A673 (cell line): ENCODE results near the gene AIFM3. TPM values are rescaled to one million over a fixed set of nuclear protein-coding genes. Genes with fewer than 3 reads are reported as not detected.
A peak's percentile ranks its signal among the peaks of the same experiment; 100 is the strongest.

Experiments used
- BruUV-seq: library from RNA; stranded (reverse); fragments of 400-500 nt; replicated peaks from 2 replicates; lab custom pipeline; 2021; lab: Mats Ljungman, UMichigan
- CTCF ChIA-PET: fragments of 300-600 bp; sonication (Branson Sonifier 250); formaldehyde crosslinking; loops from one replicate; lab custom pipeline; 2022; ENCODE audit warnings: antibody characterized with exemption; lab: Charles Lee
- POLR2A ChIA-PET: fragments of 300-600 bp; sonication (Branson Sonifier 250); formaldehyde crosslinking; loops from one replicate; lab custom pipeline; 2022; ENCODE audit warnings: antibody characterized with exemption; ENCODE audit not compliant: low non-redundant PET; lab: Charles Lee
- DNase-seq: peaks from one replicate; pipeline ENCODE4 v3.0.0-alpha.2; 2015; ENCODE audit warnings: low spot score
- H3K27ac ChIP-seq: fragments of 200-600 bp; sonication (generic); 2 replicates; pipeline ENCODE4 v1.5.1; 2016; ENCODE audit warnings: mixed run types, low read depth, mild to moderate bottlenecking, mixed read lengths, antibody characterized with exemption, low read length; ENCODE audit not compliant: poor library complexity, severe bottlenecking
- H3K27me3 ChIP-seq: fragments of 200-600 bp; sonication (generic); replicated peaks from 2 replicates; pipeline ENCODE4 v1.6.1; 2017; ENCODE audit warnings: mixed run types, low read depth, mild to moderate bottlenecking, mixed read lengths, antibody characterized with exemption, low read length; ENCODE audit not compliant: insufficient read depth, poor library complexity
- H3K36me3 ChIP-seq: fragments of 200-600 bp; sonication (generic); 2 replicates; pipeline ENCODE4 v1.6.1; 2016; ENCODE audit warnings: mixed run types, mild to moderate bottlenecking, mixed read lengths, antibody characterized with exemption, low read length; ENCODE audit not compliant: insufficient read depth, poor library complexity, severe bottlenecking
- H3K4me1 ChIP-seq: fragments of 200-600 bp; sonication (generic); 2 replicates; pipeline ENCODE4 v1.6.1; 2017; ENCODE audit warnings: mixed run types, mild to moderate bottlenecking, mixed read lengths, antibody characterized with exemption, low read length; ENCODE audit not compliant: insufficient read depth, poor library complexity, severe bottlenecking
- H3K4me3 ChIP-seq: fragments of 200-600 bp; sonication (generic); 2 replicates; pipeline ENCODE4 v1.5.1; 2016; ENCODE audit warnings: low read depth, mixed run types, mild to moderate bottlenecking, mixed read lengths, low read length; ENCODE audit not compliant: poor library complexity, severe bottlenecking
- H3K9me3 ChIP-seq: fragments of 200-600 bp; sonication (generic); 2 replicates; pipeline ENCODE4 v1.6.1; 2016; ENCODE audit warnings: mixed run types, low read depth, mild to moderate bottlenecking, mixed read lengths, antibody characterized with exemption, low read length; ENCODE audit not compliant: poor library complexity, severe bottlenecking
- EZH2 ChIP-seq: fragments of 200-600 bp; sonication (generic); IDR thresholded peaks from 2 replicates; pipeline ENCODE4 v1.6.1; 2017; ENCODE audit warnings: borderline replicate concordance, low read depth, mild to moderate bottlenecking, mixed read lengths, antibody characterized with exemption, low read length; ENCODE audit not compliant: poor library complexity, severe bottlenecking
- intact Hi-C: fragments of 100-400 bp; cut with micrococcal nuclease; formaldehyde crosslinking; loops from one replicate; pipeline ENCODE4 v1.10.0; 2022; ENCODE audit not compliant: unreplicated experiment
- total RNA-seq: library from RNA; stranded (reverse); gene quantifications from 2 replicates; pipeline ENCODE4 v1.2.3, GENCODE V29; 2021
- TF ChIP-seq, protein P1 (sequence below): fragments of 300-800, 200-600 bp; sonication (generic); conservative IDR thresholded peaks from 2 replicates; pipeline ENCODE4 v1.5.1; 2017; ENCODE audit warnings: low read depth, mild to moderate bottlenecking, antibody characterized with exemption, low read length, moderate library complexity, mixed read lengths

The AIFM3 gene
- total RNA-seq, 1 experiment from 2014 or later: not detected

DNA sequence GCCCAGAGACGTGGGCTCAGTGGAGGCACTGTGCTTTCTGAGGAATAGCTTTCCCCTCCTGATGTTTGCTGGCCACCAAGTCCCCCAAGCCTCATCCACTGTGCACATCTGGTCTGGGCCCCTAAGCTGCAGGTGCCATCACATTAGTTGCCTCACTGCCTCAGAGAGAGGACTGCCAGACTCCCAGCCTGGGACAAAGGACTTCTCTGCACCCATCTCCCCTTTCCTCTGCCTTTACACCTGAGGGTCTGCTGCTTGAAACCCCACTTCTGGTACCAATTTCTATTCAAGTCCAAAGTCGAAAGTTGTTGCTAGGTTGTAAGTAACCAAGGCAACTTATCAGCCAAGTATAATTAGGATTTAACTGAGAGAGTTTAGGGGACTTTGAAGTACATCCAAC, 11.4 kb downstream of the AIFM3 start:
- Histone ChIP-seq H3K36me3 (no peaks in the 10 kb centered on the region), H3K27ac (no peak overlapping the region), H3K27me3 (no peaks in the 10 kb centered on the region), H3K4me3 (no peak overlapping the region), H3K4me1 (peaks cover 5% of the 10 kb centered on the region), H3K9me3 (peaks cover 10% of the 10 kb centered on the region)
- TF ChIP-seq, protein P1, sequence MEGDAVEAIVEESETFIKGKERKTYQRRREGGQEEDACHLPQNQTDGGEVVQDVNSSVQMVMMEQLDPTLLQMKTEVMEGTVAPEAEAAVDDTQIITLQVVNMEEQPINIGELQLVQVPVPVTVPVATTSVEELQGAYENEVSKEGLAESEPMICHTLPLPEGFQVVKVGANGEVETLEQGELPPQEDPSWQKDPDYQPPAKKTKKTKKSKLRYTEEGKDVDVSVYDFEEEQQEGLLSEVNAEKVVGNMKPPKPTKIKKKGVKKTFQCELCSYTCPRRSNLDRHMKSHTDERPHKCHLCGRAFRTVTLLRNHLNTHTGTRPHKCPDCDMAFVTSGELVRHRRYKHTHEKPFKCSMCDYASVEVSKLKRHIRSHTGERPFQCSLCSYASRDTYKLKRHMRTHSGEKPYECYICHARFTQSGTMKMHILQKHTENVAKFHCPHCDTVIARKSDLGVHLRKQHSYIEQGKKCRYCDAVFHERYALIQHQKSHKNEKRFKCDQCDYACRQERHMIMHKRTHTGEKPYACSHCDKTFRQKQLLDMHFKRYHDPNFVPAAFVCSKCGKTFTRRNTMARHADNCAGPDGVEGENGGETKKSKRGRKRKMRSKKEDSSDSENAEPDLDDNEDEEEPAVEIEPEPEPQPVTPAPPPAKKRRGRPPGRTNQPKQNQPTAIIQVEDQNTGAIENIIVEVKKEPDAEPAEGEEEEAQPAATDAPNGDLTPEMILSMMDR: no peak
- TF ChIP-seq EZH2: no peak
- BruUV-seq: no TSS peak
- CTCF ChIA-PET: no interaction called here
- DNase-seq: no peak
- POLR2A ChIA-PET: no interaction called here
- intact Hi-C loops: no loop called here

DNA sequence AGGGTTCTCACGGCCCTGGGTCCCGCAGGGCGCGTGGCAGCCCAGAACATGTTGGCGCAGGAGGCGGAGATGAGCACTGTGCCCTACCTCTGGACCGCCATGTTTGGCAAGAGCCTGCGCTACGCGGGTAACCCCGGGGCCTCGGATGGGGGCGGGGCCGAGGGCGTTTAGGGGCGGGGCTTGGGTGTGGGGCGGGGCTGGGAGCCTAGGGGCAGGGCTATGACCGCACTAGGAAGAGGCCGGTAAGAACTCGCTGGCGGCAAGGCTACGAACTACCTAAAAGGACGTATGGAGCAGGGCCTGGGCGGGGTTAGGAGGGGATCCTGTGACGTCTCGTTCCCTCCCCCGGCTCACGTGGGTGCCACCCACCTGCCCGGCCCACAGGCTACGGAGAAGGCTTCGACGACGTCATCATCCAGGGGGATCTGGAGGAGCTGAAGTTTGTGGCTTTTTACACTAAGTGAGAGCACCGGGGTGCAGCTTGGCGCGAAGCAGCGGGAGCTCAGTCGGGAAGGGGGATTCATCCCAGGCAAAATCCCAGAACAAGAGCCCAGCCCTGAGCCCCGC, 12.3 kb downstream of the AIFM3 start:
- DNase-seq: peak; percentile 73
- CTCF ChIA-PET: no interaction called here
- no peaks in the 10 kb centered on the region for H3K27me3 ChIP-seq
- H3K36me3 ChIP-seq: peaks cover 1% of the 10 kb centered on the region
- POLR2A ChIA-PET: no interaction called here
- H3K4me3 ChIP-seq: no peak overlapping the region
- H3K4me1 ChIP-seq: peaks cover 5% of the 10 kb centered on the region
- H3K27ac ChIP-seq: no peak overlapping the region
- intact Hi-C loops: no loop called here
- TF ChIP-seq, protein P1: no peak
- TF ChIP-seq EZH2: no peak
- no TSS peak for BruUV-seq
- H3K9me3 ChIP-seq: peaks cover 10% of the 10 kb centered on the region

DNA sequence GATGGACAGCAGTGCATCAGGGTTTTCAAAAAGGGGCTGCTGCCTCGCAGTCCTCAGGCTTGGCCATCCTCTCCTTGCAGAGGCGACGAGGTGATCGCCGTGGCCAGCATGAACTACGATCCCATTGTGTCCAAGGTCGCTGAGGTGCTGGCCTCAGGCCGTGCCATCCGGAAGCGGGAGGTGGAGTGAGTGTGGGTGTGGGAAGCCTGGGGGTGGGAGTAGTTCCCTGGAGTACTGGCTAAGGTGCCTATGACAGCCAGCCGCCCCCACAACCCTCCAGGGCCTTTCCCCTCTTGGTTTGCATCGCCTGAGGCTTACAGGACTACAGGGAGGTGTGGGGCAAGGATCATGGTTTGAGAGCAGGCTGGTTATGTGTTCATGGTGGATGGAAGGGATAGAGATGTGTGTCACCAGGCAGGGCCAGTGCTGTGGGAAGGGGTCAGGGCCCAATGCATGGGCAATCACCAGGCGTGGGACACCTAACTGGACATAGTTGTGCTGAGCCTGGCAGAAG, 12.9 kb downstream of the AIFM3 start:
- POLR2A ChIA-PET: no interaction called here
- Histone ChIP-seq H3K27me3 (no peaks in the 10 kb centered on the region), H3K9me3 (peaks cover 10% of the 10 kb centered on the region), H3K4me3 (no peak overlapping the region), H3K36me3 (peaks cover 5% of the 10 kb centered on the region), H3K27ac (no peak overlapping the region), H3K4me1 (peaks cover 5% of the 10 kb centered on the region)
- TF ChIP-seq, protein P1: no peak
- TF ChIP-seq EZH2: no peak
- intact Hi-C loops: no loop called here
- DNase-seq: no peak
- BruUV-seq: no TSS peak
- CTCF ChIA-PET: no interaction called here
